DND-41 (cell line): ENCODE data around the gene SLC5A7.

Experiments used
- EZH2 ChIP-seq: IDR thresholded peaks from 3 replicates; pipeline ENCODE4 v1.6.1; 2012; ENCODE audit warnings: borderline replicate concordance, low read depth, mild to moderate bottlenecking, moderate library complexity, low read length, inconsistent platforms; ENCODE audit not compliant: severe bottlenecking
- TF ChIP-seq, protein P1 (sequence below): IDR thresholded peaks from 2 replicates; pipeline ENCODE4 v1.5.1; 2012; ENCODE audit warnings: borderline replicate concordance, low read length, moderate library complexity, mild to moderate bottlenecking; ENCODE audit not compliant: poor library complexity, severe bottlenecking; ENCODE audit errors: extremely low read depth

DNA sequence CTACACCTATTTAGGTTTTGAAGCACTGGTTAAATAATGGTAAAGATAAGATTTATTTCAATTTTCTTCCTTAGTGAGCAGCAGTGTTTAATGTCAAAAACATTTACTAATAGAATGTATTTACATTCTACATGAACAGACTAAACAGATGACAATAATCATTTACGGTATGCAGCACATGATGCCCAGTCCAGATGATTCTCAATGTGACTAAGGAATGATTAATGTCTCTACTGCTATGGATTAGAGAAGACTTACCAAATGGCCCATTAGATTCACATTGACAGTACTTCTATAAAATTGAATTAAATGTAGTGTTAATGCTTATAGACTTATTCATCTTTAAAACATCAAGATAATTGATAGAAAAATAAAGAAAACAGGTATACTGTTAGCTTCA is 22.1 kb upstream of the SLC5A7 start:
- TF ChIP-seq, protein P1, sequence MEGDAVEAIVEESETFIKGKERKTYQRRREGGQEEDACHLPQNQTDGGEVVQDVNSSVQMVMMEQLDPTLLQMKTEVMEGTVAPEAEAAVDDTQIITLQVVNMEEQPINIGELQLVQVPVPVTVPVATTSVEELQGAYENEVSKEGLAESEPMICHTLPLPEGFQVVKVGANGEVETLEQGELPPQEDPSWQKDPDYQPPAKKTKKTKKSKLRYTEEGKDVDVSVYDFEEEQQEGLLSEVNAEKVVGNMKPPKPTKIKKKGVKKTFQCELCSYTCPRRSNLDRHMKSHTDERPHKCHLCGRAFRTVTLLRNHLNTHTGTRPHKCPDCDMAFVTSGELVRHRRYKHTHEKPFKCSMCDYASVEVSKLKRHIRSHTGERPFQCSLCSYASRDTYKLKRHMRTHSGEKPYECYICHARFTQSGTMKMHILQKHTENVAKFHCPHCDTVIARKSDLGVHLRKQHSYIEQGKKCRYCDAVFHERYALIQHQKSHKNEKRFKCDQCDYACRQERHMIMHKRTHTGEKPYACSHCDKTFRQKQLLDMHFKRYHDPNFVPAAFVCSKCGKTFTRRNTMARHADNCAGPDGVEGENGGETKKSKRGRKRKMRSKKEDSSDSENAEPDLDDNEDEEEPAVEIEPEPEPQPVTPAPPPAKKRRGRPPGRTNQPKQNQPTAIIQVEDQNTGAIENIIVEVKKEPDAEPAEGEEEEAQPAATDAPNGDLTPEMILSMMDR, result no peak
- no peak for TF ChIP-seq EZH2
